ENCODE data around the gene ATP5MC2.

DNA sequence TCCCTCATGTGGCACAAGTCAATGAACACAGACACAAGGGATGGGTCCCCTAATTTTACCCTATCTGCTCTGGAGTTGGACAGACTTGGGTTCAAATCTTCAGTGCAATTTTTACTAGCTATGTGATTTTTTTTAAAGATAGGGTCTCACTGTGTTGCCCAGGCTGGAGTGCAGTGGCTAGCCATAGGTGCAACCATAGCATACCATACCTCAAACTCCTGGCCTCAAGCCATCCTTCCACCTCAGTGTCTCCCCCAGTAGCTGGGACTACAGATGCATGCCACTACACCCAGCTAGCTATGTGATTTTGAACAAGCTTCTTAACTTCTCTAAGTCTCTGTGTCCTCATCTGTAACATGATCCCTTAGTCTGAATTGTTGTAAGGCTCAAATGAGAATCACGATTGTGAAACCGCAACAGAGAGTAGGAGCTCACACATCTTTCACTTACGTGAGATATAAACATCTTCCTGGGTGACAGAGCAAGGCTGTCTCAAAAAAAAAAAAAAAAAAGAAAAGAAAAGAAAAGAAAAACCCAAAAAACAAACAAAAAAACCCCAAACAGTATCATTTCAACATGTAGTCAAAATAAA lies 46.7 kb upstream of the ATP5MC2 start:
- no peak for TF ChIP-seq POLR2AphosphoS5 (IDR thresholded peaks at IDR 0.05; ENCODE audit: borderline replicate concordance, low read depth, low read length)
- TF ChIP-seq EZH2 (IDR thresholded peaks at IDR 0.05) = no peak
